OCI-LY1 (cell line): ENCODE data around the gene FBLN2.

Experiments
- H2AFZ ChIP-seq: fragments of 200-600 bp; sonication (generic), shearing (Covaris generic); 2 replicates; pipeline ENCODE4 v1.6.0; 2014; ENCODE audit warnings: antibody characterized with exemption, mild to moderate bottlenecking, low read length
- H3F3A ChIP-seq: fragments of 200-600 bp; sonication (generic), shearing (Covaris generic); 2 replicates; pipeline ENCODE4 v1.6.0; 2014; ENCODE audit warnings: mild to moderate bottlenecking, antibody characterized with exemption, low read length, moderate library complexity; ENCODE audit not compliant: insufficient read depth
- H3K27ac ChIP-seq: fragments of 200-600 bp; sonication (generic); 2 replicates; pipeline ENCODE4 v1.5.1; 2014; ENCODE audit warnings: low read length, mixed run types, mild to moderate bottlenecking, low read depth; ENCODE audit not compliant: poor library complexity, severe bottlenecking
- H3K27me3 ChIP-seq: fragments of 200-600 bp; sonication (generic); 2 replicates; pipeline ENCODE4 v1.6.0; 2014; ENCODE audit warnings: antibody characterized with exemption, mild to moderate bottlenecking, low read length, moderate library complexity; ENCODE audit not compliant: insufficient read depth
- H3K36me3 ChIP-seq: fragments of 200-600 bp; sonication (generic); 2 replicates; pipeline ENCODE4 v1.6.1; 2014; ENCODE audit warnings: mild to moderate bottlenecking, antibody characterized with exemption, low read length, moderate library complexity, mixed read lengths; ENCODE audit not compliant: insufficient read depth
- H3K4me1 ChIP-seq: fragments of 200-600 bp; sonication (generic); 2 replicates; pipeline ENCODE4 v1.5.1; 2014; ENCODE audit warnings: mild to moderate bottlenecking, low read length, moderate library complexity; ENCODE audit not compliant: insufficient read depth, severe bottlenecking
- H3K4me2 ChIP-seq: fragments of 200-600 bp; sonication (generic), shearing (Covaris generic); 2 replicates; pipeline ENCODE4 v1.6.1; 2014; ENCODE audit warnings: low read length
- H3K4me3 ChIP-seq: fragments of 200-600 bp; sonication (generic); 2 replicates; pipeline ENCODE4 v1.5.1; 2014; ENCODE audit warnings: low read length, low read depth, mild to moderate bottlenecking, mixed read lengths; ENCODE audit not compliant: poor library complexity, severe bottlenecking
- H3K79me2 ChIP-seq: fragments of 200-600 bp; shearing (Covaris generic); 2 replicates; pipeline ENCODE4 v1.6.1; 2016; ENCODE audit warnings: mixed run types, low read length, mixed read lengths; ENCODE audit not compliant: insufficient read depth
- H3K9ac ChIP-seq: fragments of 200-600 bp; sonication (generic), shearing (Covaris generic); 2 replicates; pipeline ENCODE4 v1.6.1; 2014; ENCODE audit warnings: mild to moderate bottlenecking, low read length, mixed read lengths
- H3K9me2 ChIP-seq: fragments of 200-600 bp; sonication (generic), shearing (Covaris generic); 2 replicates; pipeline ENCODE4 v1.6.1; 2014; ENCODE audit warnings: low read depth, mild to moderate bottlenecking, low read length, mixed read lengths
- H3K9me3 ChIP-seq: fragments of 200-600 bp; shearing (Covaris generic); 2 replicates; pipeline ENCODE4 v1.6.1; 2014; ENCODE audit warnings: low read length, mixed read lengths
- H4K20me1 ChIP-seq: fragments of 200-600 bp; sonication (generic), shearing (Covaris generic); 2 replicates; pipeline ENCODE4 v1.6.0; 2016; ENCODE audit warnings: mild to moderate bottlenecking, low read length; ENCODE audit not compliant: insufficient read depth
- CTCF ChIP-seq: fragments of 200-600 bp; sonication (generic), shearing (Covaris generic); IDR thresholded peaks from 2 replicates; pipeline ENCODE4 v1.5.1; 2017; ENCODE audit warnings: mild to moderate bottlenecking, antibody characterized with exemption, low read length, moderate library complexity, mixed read lengths
- EZH2 ChIP-seq: fragments of 200-600 bp; sonication (generic), shearing (Covaris generic); IDR thresholded peaks from 2 replicates; pipeline ENCODE4 v1.8.0; 2017; ENCODE audit warnings: borderline replicate concordance, mixed run types, mild to moderate bottlenecking, antibody characterized with exemption, low read length, moderate library complexity, mixed read lengths

FBLN2 gene

GRCh38 chr3:13642597-13642996, 93.7 kb downstream of the FBLN2 start:
- Histone ChIP-seq H3K27ac (no peak overlapping the region), H3K79me2 (no peaks in the 10 kb centered on the region), H3K9me2 (no peaks in the 10 kb centered on the region)

GRCh38 chr3:13644341-13645117, 95.6 kb downstream of the FBLN2 start:
- Histone ChIP-seq H4K20me1 (no peaks in the 10 kb centered on the region), H3K4me1 (no peaks in the 10 kb centered on the region), H3K9me2 (no peaks in the 10 kb centered on the region), H3K9ac (no peak overlapping the region), H3K36me3 (no peaks in the 10 kb centered on the region), H3K27me3 (peaks cover 4% of the 10 kb centered on the region; the same call in 1 of the 2 replicates), H3K79me2 (no peaks in the 10 kb centered on the region), H3F3A (no peaks in the 10 kb centered on the region), H2AFZ (no peak overlapping the region), H3K4me3 (no peak overlapping the region), H3K27ac (no peak overlapping the region), H3K4me2 (no peak overlapping the region), H3K9me3 (no peaks in the 10 kb centered on the region)
- no peak for TF ChIP-seq CTCF
- TF ChIP-seq EZH2, result no peak

More at GRCh38 chr3:13642597-13642996, 93.7 kb downstream of the FBLN2 start:
- no peaks in the 10 kb centered on the region for H3K36me3 ChIP-seq
- H3K4me1 ChIP-seq, result no peaks in the 10 kb centered on the region
- H3K9me3 ChIP-seq, result no peaks in the 10 kb centered on the region
- H3K9ac ChIP-seq, result no peak overlapping the region
- no peak for TF ChIP-seq CTCF
- H3K4me3 ChIP-seq, result no peak overlapping the region
- 0 out of 2 replicates have a peak, but pooled peaks cover 4% of the 10 kb centered on the region for H3K27me3 ChIP-seq
- no peaks in the 10 kb centered on the region for H3F3A ChIP-seq
- no peak overlapping the region for H3K4me2 ChIP-seq
- no peaks in the 10 kb centered on the region for H4K20me1 ChIP-seq
- H2AFZ ChIP-seq, result no peak overlapping the region

DNA sequence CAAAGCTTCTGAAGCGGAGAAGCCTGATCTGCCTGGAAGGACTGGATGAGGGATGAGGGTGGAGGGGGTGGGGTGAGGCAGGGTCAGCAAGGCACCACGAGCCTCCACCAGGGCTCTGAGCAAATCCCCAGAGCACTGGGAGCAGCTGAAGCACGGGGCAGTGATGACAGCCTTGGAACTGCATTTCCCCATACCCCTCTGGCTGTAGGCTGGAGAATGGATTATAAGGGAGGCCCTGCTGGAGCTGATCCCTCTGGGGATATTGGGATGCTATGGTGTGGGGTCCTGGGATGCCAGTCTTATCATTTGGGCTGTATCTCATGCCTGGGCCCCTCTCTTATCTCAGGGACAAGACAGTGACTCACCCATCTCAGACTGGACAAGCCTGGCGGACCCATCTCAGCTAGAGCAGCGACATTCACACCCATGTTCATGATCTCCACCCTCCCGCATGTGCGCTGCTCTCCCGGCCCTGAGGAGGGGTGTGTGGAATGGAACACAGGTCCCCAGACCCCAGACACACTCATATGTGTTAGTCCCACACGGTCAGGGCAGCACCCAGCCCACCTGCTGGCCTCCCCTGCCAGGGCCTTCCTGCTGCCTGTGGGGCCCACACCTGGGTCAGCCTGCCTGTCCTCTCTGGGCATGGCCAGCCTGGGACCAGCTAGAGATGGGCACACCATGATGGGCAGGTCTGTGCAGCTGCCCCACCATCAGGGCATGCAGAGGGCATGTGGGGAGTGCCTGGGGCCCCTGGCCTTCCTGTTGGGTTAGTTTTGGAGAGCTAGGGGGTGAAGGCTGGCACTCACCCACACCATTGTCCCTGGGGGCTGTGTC, 97.1 kb downstream of the FBLN2 start:
- no peaks in the 10 kb centered on the region for H3K9me3 ChIP-seq
- H4K20me1 ChIP-seq, result no peaks in the 10 kb centered on the region
- H3K4me1 ChIP-seq, result no peaks in the 10 kb centered on the region
- no peaks in the 10 kb centered on the region for H3K79me2 ChIP-seq
- H3K27me3 ChIP-seq, result peaks cover 4% of the 10 kb centered on the region; the same call in 1 of the 2 replicates
- H3K36me3 ChIP-seq, result no peaks in the 10 kb centered on the region
- H3K9ac ChIP-seq, result no peak overlapping the region
- no peak overlapping the region for H2AFZ ChIP-seq
- H3K9me2 ChIP-seq, result no peaks in the 10 kb centered on the region
- no peaks in the 10 kb centered on the region for H3F3A ChIP-seq
- H3K4me3 ChIP-seq, result no peak overlapping the region
- H3K4me2 ChIP-seq, result no peak overlapping the region
- H3K27ac ChIP-seq, result no peak overlapping the region
- TF ChIP-seq EZH2 (no peak), CTCF (no peak)
